ENCODE results near the gene CARD10.

CARD10 gene

GRCh38 chr22:37526376-37526775, 7.2 kb upstream of the CARD10 start:
- DNase-seq, result no peak

DNA sequence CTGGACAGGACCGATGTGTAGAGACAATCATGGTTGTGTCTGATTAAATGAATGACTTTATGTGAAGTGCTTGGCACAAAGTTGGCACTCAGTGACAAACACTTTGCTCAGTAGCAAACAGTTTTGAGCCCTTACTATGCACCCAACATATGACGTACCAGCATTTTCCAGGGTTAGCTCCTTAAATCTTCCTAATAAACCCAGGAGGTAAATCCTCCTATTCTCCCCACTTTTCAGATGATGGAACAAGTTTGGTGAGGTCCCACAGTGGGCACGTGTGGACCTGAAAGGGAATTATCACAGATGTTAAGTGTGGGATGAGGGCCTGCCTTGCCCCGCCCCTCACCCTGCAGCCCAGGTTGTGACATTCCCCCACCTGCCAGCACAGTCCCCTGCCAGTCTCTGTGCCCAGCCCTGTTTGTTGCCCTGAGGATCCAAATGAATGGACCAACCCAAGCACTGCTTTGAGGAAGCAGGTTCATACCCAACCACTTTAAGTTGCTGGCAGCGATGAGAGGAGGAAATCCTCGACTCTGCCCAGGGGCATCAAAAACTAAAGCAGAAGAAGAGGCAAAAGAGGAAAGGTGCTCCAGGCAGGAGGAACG, 6.6 kb upstream of the CARD10 start:
- DNase-seq, result no peak

GRCh38 chr22:37525073-37525745, 6.0 kb upstream of the CARD10 start:
- no peak for DNase-seq

DNA sequence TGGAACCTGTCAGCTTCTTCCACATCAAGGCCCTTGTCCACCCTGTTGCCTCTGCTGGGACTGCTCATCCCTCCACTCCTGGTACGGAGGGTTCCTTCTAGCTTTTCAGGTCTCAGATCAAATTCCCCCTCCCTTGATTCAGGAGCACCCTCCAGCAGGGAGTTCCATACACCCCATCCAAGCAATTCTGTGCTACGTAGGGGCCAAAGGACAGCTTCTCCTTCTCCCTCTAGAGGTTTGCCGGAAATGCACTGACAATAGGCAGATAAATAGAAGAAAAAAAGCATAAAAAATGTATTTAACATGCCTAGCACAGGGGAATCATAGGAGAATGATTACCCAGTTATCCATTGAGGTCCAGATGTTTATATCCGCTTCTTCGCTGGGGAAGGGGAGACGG, 3.3 kb upstream of the CARD10 start:
- DNase-seq, result no peak

- no peak for DNase-seq
Observed at GRCh38 chr22:37521236-37521739, 2.1 kb upstream of the CARD10 start.

DNA sequence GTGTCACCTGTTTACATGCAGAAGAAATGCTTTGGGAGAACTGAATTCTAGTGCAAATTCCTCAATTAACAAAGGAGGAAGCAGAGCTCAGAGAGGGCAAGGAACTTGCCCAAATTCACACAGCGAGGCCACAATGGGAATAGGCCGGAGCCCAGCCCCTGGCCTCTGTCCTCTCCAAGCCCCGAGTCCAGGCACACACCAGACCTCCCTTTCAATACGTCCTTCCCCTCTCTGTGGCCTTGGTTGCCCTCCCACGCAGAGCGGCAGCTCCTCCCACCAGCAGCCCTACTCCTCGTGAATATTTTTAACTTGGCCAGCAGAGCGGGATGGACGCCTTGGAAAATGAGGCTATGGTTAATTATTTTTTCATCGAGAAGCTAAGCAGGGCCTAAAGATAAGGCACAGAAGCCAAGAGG, 1.6 kb upstream of the CARD10 start:
- no peak for DNase-seq

DNA sequence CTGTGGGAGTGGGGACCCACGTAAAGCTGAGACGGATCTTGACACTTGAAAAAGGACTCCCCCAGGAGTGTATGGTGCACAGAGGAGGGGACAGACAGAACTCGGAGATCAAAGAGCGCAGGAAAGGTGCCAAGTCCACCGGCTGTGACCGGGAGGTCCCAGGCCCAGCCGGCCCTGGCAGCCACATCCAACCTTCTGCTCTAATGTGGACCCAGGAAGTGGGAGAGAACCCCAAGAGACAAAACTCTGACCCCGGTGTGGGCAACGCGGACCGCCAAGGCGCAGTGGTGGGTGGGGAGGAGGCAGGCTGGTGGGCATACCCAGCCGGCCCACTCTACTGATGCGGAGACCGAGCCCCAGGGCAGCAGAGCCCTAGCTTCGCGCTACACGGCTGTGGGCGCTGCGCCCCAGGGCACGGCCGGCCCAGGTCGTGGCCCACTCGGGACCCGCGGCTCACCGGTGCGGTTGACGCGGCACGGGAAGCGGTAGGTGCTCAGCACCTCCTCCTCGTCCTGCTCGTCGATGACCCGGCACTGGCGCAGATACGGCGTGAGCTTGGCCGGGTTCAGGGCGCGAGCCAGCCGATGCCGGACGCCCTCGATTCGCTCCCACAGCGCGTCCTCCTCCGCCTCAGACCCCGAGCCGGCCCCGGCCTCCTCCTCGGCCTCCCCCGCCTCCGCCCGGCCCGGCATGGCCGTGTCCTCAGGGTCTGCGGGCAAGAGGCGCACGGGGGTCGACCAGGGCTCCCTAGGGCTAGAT, 527 bp downstream of the CARD10 start:
- no peak for DNase-seq

GRCh38 chr22:37517826-37518450, 1.3 kb downstream of the CARD10 start:
- DNase-seq, result no peak

DNA sequence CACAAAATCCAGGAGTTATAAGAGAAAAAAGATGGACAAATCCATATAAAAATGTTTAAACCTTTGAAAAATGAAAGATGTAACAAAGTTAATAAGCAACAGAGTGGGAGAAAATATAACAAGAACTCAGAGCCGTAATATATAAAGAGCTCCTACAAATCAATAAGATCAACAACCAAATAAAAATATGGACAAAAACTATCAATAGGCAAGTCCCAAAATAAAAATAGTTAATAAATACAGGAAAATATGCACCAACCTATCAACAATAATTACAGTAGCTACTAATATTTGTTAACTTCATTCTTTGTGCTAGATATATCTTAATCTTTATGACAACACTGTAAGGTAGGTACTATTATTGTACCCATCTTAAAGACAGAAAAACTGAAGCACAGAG, 2.8 kb downstream of the CARD10 start:
- no peak for DNase-seq

DNA sequence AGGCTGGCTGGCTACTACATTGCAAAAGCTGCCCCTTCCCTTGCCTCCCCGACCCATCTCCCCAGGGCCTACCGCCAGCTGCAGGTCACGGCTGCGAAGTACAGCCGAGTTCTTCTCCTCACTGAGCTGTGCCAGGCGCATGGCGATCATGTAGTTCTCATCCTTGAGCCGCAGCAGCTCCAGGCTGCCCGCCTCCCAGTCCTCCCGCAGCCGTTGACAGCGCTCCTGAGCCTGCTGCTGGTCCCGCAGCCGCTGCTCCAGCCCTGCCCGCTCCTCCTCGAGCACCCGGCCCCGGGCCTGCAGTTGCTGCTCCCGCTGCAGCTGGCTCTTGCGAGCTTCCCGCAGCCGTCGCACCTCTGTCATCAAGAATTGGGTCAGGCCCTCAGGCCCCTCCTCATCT, 3.3 kb downstream of the CARD10 start:
- DNase-seq, result no peak

GRCh38 chr22:37514526-37515051, 4.6 kb downstream of the CARD10 start:
- no peak for DNase-seq

DNA sequence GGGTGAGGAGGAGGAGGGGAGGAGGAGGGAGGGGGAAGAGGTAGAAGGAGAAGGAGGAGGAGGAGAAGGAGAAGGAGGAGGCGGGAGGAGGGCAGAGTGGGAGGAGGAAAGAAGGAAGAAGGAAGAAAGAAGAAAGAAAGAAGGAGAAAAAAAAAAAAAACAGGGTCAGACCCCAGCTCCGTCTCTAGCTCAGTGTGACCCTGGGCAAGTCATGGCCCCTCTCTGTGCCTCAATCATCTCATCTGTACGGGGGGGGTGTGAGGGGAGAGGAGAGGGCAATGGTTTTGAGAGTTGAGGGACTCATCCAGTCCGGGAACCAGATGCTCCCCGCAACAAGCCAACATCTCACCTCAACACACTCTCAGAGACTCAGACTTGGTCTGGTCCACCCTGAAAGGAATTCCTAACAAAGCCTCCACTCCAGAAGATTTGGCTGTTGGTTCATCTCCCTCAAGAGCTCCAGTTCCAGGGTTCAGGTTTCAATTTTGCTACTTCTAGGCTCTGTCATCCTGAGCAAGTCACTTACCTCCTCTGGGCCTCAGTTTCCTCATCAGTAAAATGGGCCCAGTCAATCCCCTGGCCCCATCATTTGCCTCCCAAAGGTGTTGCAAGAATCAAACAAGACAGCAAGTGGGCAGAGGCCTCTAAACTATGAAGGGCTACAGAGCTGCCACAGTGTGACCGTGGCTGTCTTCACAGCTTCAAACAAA, 7.7 kb downstream of the CARD10 start:
- no peak for DNase-seq

DNA sequence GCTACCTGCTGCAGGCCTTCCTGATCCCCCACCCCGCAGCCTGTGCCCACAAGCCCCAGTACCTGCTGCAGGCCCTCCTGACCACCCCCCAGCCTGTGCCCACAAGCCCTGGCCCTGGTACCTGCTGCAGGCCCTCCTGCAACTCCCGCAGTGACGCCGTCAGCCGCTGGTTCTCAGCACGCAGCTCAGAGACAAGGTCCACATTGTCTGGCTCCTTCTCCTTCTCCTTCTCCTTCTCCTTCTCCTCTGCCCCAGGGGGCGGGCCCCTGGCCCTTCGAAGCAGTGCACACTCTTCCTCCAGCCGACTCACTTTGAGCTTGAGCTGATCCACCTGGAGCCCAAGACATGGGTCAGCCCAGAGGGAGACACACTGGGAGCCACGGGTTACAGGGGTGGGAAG, 9.1 kb downstream of the CARD10 start:
- DNase-seq, result no peak

DNA sequence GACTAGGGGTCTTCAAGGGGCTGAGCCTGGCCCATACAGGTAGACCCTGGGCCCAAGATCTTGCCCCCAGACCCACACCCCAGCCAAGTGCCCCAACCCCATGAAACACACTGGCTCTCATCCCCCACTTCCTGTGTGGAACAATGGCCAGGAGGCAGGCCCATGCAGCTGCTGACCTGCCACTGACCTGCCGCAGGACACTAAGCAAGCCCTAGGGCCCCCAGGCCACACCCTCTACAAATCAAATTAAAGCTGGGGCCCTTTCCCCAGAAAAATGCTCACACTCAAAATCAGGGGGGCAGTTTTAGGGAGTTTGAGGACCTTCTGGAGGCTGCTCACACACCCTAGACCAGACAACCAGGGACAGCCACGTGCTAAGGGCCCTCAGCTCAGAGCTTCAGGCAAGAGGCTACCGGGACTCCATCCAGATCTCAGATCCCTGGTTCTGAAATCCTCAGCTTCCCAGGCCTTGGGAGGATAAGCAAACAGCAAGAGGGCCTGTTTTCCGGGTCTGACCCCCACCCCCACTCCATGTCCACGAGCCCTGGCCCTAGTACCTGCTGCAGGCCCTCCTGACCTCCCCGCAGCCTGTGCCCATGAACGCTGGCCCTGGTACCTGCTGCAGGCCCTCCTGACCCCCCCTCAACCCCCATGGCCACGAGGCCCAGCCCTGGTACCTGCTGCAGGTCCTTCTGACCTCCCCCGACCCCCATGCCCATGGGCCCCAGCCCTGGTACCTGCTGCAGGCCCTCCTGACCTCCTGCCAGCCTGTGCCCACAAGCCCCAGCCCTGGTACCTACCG, 10.0 kb downstream of the CARD10 start:
- no peak for DNase-seq

DNA sequence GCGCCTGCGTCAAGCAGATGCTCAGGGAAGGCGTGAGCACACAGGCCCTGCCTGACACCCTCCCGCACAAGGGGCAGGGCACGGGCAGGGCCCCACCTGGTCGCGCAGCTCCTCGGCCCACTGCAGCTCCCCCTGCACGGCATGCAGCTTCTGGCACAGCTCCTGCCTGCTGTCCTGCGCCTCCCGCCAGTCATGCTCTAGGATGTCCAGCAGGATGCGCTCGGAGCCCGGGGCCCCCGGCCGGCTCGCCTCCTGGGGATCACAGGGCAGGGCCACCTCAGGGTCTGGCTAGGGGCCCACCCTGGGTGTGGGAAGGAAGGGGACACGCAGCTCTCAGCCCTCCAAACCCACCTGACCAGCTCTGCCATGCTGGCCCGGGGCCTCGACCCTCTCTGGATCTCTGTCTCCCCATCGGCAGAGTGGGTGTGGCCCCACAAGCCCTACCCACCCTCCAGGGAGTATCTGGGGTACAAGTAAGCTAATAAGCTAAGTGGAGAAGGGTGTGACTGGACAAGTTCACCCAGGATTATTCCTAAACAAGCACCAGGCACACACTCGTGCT, 10.7 kb downstream of the CARD10 start:
- DNase-seq, result no peak

- DNase-seq, result no peak
Observed at GRCh38 chr22:37507731-37508130, 11.5 kb downstream of the CARD10 start.

GRCh38 chr22:37505989-37506388, 13.2 kb downstream of the CARD10 start:
- DNase-seq, result no peak

GRCh38 chr22:37505565-37505964, 13.7 kb downstream of the CARD10 start:
- no peak for DNase-seq

DNA sequence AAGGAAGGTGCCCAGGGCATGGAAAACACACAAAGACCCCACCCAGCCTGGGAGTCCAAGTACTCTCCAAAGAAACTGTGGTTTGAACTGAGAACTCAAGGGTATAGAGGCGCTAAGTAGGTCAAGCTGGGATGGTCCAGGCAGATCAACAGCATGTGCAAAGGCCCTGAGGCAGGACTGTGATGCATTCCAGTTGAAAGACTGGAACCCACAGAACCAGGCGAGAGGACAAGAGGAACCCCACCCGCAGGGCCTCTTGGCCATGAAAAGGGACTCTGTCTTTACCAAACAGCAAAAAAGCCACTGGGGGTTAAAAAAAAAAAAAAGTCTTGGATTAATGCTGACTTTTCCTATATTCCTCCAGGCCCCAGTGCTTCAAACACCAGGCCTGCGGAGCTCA, 14.3 kb downstream of the CARD10 start:
- no peak for DNase-seq

DNA sequence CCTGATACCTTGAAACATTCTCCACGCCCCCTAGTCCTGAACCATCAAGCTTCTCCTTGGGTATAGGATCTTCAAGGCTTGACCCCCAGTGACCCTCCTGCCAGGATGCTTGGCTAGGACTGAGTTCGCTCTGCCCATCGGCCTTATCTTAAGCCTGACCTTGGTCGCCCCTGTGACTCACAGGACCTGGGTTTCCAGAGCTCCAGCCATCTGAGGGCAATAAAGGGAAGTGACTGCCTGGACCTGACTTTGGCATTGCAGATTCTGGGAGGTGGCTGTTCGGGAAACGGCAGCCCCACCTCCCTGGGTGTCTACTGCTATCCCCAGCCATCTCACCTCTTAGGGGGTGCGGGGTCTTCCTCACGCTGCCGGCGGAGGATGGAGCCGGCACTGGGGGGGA, 15.4 kb downstream of the CARD10 start:
- DNase-seq, result no peak

GRCh38 chr22:37503183-37503683, 16.0 kb downstream of the CARD10 start:
- no peak for DNase-seq
